SK-N-MC (cell line): ENCODE results near the gene SPRYD3.
"Not testable (repeated sequence)": the region's sequence is repeated elsewhere in the genome, so short reads cannot be mapped to it uniquely, and the experiment has no call there.

Experiments
- DNase-seq: peaks from one replicate; pipeline ENCODE4 v3.0.0-alpha.2; 2011; ENCODE audit warnings: low read depth, low spot score
- H3K27ac ChIP-seq: fragments of 200-600 bp; sonication (generic); 2 replicates; pipeline ENCODE4 v1.5.1; 2016; ENCODE audit warnings: mixed run types
- H3K36me3 ChIP-seq: fragments of 200-600 bp; sonication (generic); 2 replicates; pipeline ENCODE4 v1.6.1; 2017; ENCODE audit warnings: antibody characterized with exemption, low read length, mixed read lengths; ENCODE audit not compliant: insufficient read depth
- H3K4me3 ChIP-seq: fragments of 200-600 bp; sonication (generic); 2 replicates; pipeline ENCODE4 v1.5.1; 2016
- H3K9ac ChIP-seq: fragments of 200-600 bp; sonication (generic); 2 replicates; pipeline ENCODE4 v1.8.0; 2017; ENCODE audit warnings: mixed run types, mixed read lengths; ENCODE audit not compliant: insufficient read length
- H3K9me3 ChIP-seq: fragments of 200-600 bp; sonication (generic); 2 replicates; pipeline ENCODE4 v1.6.1; 2017; ENCODE audit warnings: low read depth, mild to moderate bottlenecking, antibody characterized with exemption, low read length, moderate library complexity, mixed read lengths
- EZH2 ChIP-seq: fragments of 200-600 bp; sonication (generic); IDR thresholded peaks from one replicate; pipeline ENCODE4 v1.6.1; 2017; ENCODE audit warnings: antibody characterized with exemption
- FOXP2 ChIP-seq: optimal IDR thresholded peaks from 2 replicates; pipeline ENCODE3; 2011; ENCODE audit warnings: mild to moderate bottlenecking, moderate library complexity; ENCODE audit not compliant: insufficient read depth; ENCODE audit errors: extremely low read length, control extremely low read depth
- POLR2AphosphoS5 ChIP-seq: IDR thresholded peaks from 2 replicates; pipeline ENCODE4 v1.6.1; 2012; ENCODE audit warnings: mild to moderate bottlenecking, low read depth, low read length, borderline replicate concordance

The SPRYD3 gene

DNA sequence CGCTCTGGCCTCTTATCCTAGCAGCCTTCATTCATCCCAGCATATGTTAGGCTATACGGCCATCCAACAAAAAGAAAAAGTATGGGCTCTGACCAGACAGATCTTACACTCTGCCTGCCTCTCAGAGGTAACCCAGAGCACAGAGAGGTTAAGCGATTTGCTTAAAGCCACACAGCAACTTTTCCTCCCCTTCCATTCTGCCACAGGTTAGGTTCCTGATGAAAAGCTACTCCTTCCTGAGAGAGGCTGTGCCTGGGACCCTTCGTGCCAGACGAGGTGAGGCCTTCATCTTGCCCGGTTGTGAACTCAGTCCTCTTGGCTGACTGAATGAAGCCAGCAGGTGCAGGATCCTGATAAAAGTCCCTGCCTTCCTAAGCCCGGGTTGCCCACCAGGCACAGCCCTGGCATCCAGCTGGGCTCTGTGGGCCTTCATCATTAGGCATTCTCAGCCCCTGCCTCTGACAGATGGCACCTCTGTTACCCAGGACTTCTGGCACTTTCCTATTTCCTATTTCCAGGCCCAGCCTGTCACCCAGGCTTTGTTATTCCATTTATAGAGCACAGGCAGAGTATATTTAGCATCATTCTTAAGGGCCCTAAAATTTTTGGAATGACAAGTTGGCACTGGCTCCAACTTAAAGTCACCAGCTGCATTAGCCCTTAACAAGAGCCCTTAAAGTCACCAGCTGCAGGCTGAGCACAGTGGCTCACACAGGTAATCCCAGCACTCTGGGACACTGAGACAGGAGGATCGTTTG, 36.9 kb upstream of the SPRYD3 start:
- TF ChIP-seq POLR2AphosphoS5 (no peak), FOXP2 (no peak), EZH2 (no peak)
- Histone ChIP-seq H3K27ac (no peak overlapping the region), H3K36me3 (no peaks in the 10 kb centered on the region), H3K9ac (no peak overlapping the region), H3K9me3 (no peaks in the 10 kb centered on the region), H3K4me3 (no peak overlapping the region)
- DNase-seq = no peak

GRCh38 chr12:53115112-53115890, 36.1 kb upstream of the SPRYD3 start:
- TF ChIP-seq FOXP2 = no peak
- TF ChIP-seq POLR2AphosphoS5 = no peak
- no peak for TF ChIP-seq EZH2
- no peaks in the 10 kb centered on the region for H3K36me3 ChIP-seq
- no peak overlapping the region for H3K27ac ChIP-seq
- H3K9ac ChIP-seq = no peak overlapping the region
- no peak for DNase-seq
- no peak overlapping the region for H3K4me3 ChIP-seq
- no peaks in the 10 kb centered on the region for H3K9me3 ChIP-seq

- no peak overlapping the region for H3K4me3 ChIP-seq
- H3K9me3 ChIP-seq = no peaks in the 10 kb centered on the region
- no peak overlapping the region for H3K27ac ChIP-seq
- TF ChIP-seq POLR2AphosphoS5 (no peak), FOXP2 (no peak), EZH2 (no peak)
- H3K36me3 ChIP-seq = no peaks in the 10 kb centered on the region
- DNase-seq = no peak
- H3K9ac ChIP-seq = no peak overlapping the region
Measured at GRCh38 chr12:53113951-53114350, 34.8 kb upstream of the SPRYD3 start.

DNA sequence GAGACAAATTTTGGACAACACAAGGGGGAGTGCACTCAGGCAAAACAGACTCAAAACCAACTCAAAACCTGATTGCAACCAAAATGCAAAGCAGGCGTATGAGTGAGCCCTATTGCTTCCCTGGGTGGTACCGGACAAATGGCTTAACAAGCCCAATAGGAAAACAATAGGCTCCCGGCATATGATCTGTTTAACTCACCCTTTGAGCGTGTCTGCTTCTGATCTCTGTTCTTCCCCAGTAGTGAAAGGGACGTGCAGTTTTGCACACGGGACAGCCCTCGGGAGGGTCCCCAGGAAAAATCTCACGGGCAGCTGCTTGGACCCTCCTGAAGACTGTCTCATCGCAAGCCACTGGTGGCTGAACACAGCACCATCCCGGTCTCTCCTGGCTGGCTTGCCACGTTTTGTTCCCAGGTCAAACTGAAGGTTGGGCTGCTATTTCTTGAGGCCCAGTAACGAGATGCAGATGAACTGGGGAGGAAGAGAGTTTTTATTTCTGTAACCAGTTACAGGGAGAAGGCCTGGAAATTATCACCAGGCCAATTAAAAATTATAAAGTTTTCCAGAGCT, 34.0 kb upstream of the SPRYD3 start:
- no peak overlapping the region for H3K9ac ChIP-seq
- DNase-seq = no peak
- TF ChIP-seq FOXP2 (no peak), POLR2AphosphoS5 (no peak), EZH2 (no peak)
- H3K36me3 ChIP-seq = no peaks in the 10 kb centered on the region
- H3K27ac ChIP-seq = no peak overlapping the region
- H3K4me3 ChIP-seq = no peak overlapping the region
- H3K9me3 ChIP-seq = no peaks in the 10 kb centered on the region

GRCh38 chr12:53112431-53112830, 33.2 kb upstream of the SPRYD3 start:
- H3K9ac ChIP-seq, H3K36me3 ChIP-seq, H3K9me3 ChIP-seq, H3K4me3 ChIP-seq, H3K27ac ChIP-seq, DNase-seq: not testable (repeated sequence)

DNA sequence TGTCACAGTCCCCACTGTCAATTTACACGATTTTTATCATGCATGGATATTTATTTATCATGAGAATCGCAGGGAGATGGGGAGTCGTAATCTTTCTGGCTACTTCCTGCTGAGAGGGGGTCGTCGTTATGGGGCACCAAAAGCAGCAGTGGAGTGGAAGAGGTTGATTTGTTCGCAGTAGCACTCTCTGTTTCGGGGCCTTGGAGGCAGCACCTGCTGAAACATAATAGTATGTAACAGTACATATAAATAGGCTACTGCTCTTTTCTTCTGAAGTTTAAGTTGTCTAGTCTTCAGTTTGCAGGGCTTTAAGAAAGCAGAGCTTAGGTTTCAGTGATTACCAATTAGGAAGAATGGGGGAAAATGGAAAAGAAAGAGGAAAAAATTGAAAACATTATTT, 27.9 kb upstream of the SPRYD3 start:
- H3K9me3 ChIP-seq = no peaks in the 10 kb centered on the region
- no peak overlapping the region for H3K4me3 ChIP-seq
- H3K9ac ChIP-seq = no peak overlapping the region
- H3K36me3 ChIP-seq = no peaks in the 10 kb centered on the region
- DNase-seq = no peak
- H3K27ac ChIP-seq = no peak overlapping the region
- no peak for TF ChIP-seq POLR2AphosphoS5
- TF ChIP-seq FOXP2 = no peak
- TF ChIP-seq EZH2 = no peak

DNA sequence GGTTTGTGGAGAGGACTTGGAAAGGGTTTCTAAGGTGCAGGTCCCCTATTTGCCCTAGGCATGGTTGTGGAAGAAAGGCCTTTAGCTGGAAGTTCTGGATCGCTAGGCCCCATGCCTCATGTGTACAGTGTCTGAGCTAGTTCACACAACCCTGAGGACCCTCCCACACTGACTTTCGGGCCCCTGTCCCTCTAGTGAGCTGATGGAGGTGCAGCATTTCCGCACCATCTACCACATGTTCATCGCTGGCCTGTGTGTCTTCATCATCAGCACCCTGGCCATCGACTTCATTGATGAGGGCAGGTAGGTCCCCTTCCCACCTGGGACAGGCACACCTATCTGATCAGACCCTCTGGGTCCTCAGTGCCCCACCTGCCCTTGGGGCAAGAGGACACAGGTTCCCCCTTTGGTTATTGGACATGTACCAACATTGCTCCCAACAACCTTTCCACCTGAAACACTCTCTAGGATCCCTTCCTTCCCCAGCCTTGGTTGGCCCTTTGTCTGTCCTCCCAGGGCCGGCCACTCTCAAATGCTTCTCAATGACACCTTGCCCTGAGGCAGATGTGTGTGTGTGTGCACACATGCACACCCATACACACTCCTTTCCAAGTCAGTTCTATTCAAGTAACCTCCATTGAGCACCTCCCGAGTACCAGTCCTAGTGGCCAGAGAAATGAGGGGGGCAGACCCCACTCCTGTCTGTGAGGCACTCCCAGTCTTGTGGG, 26.7 kb upstream of the SPRYD3 start:
- no peak overlapping the region for H3K4me3 ChIP-seq
- no peaks in the 10 kb centered on the region for H3K9me3 ChIP-seq
- H3K9ac ChIP-seq = no peak overlapping the region
- TF ChIP-seq POLR2AphosphoS5 (no peak), EZH2 (no peak), FOXP2 (no peak)
- no peaks in the 10 kb centered on the region for H3K36me3 ChIP-seq
- no peak for DNase-seq
- H3K27ac ChIP-seq = no peak overlapping the region

GRCh38 chr12:53105256-53105655, 26.1 kb upstream of the SPRYD3 start:
- Histone ChIP-seq H3K36me3 (no peaks in the 10 kb centered on the region), H3K9ac (no peak overlapping the region), H3K27ac (no peak overlapping the region), H3K4me3 (no peak overlapping the region), H3K9me3 (no peaks in the 10 kb centered on the region)
- no peak for DNase-seq
- no peak for TF ChIP-seq FOXP2
- TF ChIP-seq EZH2 = no peak
- no peak for TF ChIP-seq POLR2AphosphoS5
